Chondrocyte (in vitro differentiated cells): ENCODE measurements around the gene LRRC71. TPM values are rescaled to one million over a fixed set of nuclear protein-coding genes. Genes with fewer than 3 reads are reported as not detected.
A peak's percentile ranks its signal among the peaks of the same experiment; 100 is the strongest.

Experiments used
- DNase-seq: peaks from one replicate; pipeline ENCODE4 v3.0.0; 2021; ENCODE audit warnings: mixed read lengths, low spot score
- H3K27ac Mint-ChIP-seq: one replicate; pipeline ENCODE4 v1.8.0; 2021; ENCODE audit warnings: mild to moderate bottlenecking, moderate library complexity, mixed read lengths; ENCODE audit not compliant: unreplicated experiment
- H3K27me3 Mint-ChIP-seq: 2 replicates; pipeline ENCODE4 v1.8.0; 2021; ENCODE audit warnings: low read depth, mixed read lengths
- H3K36me3 Mint-ChIP-seq: 2 replicates; pipeline ENCODE4 v1.8.0; 2021; ENCODE audit warnings: low read depth, mixed read lengths
- H3K4me1 Mint-ChIP-seq: 2 replicates; pipeline ENCODE4 v1.8.0; 2021; ENCODE audit warnings: low read depth, mild to moderate bottlenecking, mixed read lengths
- H3K4me3 Mint-ChIP-seq: one replicate; pipeline ENCODE4 v1.8.0; 2021; ENCODE audit warnings: mild to moderate bottlenecking, moderate library complexity, mixed read lengths; ENCODE audit not compliant: unreplicated experiment
- H3K9me3 Mint-ChIP-seq: 2 replicates; pipeline ENCODE4 v1.8.0; 2021; ENCODE audit warnings: low read depth, mixed read lengths
- CTCF ChIP-seq: fragments of 200-600 bp; sonication (generic); IDR thresholded peaks from 2 replicates; pipeline ENCODE4 v1.5.0; 2021; ENCODE audit warnings: antibody characterized with exemption, mild to moderate bottlenecking, moderate library complexity
- total RNA-seq: library from RNA; stranded (reverse); gene quantifications from 3 replicates; pipeline ENCODE4 v1.2.1, GENCODE V29; 2021

Gene LRRC71
- total RNA-seq, 1 donor from 2014 or later = not detected

GRCh38 chr1:156939786-156940334 is 19.4 kb downstream of the LRRC71 start:
- H3K27ac Mint-ChIP-seq = no peak overlapping the region
- H3K4me1 Mint-ChIP-seq = no peaks in the 10 kb centered on the region
- H3K36me3 Mint-ChIP-seq = peaks cover 49% of the 10 kb centered on the region
- H3K4me3 Mint-ChIP-seq = no peak overlapping the region
- H3K9me3 Mint-ChIP-seq = no peaks in the 10 kb centered on the region
- no peaks in the 10 kb centered on the region for H3K27me3 Mint-ChIP-seq
- no peak for TF ChIP-seq CTCF
- peak; percentile 86 for DNase-seq

DNA sequence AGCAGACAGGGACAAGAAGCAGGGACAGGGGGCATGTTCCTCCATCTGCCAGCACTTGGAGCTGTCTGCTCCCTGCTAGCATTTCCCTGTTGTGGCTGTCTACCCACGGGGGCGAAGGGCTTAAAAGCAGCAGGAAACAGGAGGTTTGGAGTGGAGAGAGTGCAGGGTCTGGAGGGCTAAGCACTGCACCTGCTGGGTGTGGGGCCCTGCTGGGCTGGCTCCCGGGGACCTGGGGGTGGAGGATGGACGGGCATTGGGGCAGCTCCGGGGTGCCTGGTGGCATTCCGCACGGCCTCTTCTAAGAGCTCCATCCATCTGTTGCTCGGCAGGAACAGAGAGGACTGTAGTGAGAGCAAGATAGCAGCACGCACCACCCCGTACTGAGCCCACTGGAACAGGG is 21.2 kb downstream of the LRRC71 start:
- no peaks in the 10 kb centered on the region for H3K4me1 Mint-ChIP-seq
- no peaks in the 10 kb centered on the region for H3K27me3 Mint-ChIP-seq
- H3K27ac Mint-ChIP-seq = no peak overlapping the region
- peak; percentile 71 for DNase-seq
- H3K9me3 Mint-ChIP-seq = no peaks in the 10 kb centered on the region
- peaks cover 59% of the 10 kb centered on the region for H3K36me3 Mint-ChIP-seq
- no peak overlapping the region for H3K4me3 Mint-ChIP-seq
- no peak for TF ChIP-seq CTCF

DNA sequence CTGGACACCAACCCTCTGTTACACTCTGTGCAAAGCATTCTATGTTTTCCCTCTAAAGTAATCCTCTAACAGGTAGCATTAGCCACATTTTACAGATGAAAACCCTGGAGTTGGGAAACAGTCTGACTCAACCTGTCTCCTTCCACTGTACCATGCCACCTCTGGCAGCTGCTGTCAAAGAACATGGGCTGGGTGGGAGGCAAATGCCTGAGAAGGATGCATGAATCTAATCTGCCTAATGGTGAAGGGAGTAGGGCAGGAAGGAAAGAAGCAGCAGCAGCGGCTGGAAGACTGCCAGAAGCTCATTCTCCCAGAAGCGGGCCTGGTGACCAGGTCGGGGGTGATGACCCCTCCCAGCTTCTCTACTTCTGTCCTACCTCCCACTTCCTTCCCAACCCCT is 21.7 kb downstream of the LRRC71 start:
- Mint-ChIP-seq H3K36me3 (peaks cover 62% of the 10 kb centered on the region), H3K27me3 (no peaks in the 10 kb centered on the region), H3K4me3 (no peak overlapping the region), H3K9me3 (no peaks in the 10 kb centered on the region), H3K27ac (no peak overlapping the region), H3K4me1 (no peaks in the 10 kb centered on the region)
- peak; percentile 50 for DNase-seq
- no peak for TF ChIP-seq CTCF

GRCh38 chr1:156942576-156942975 is 22.1 kb downstream of the LRRC71 start:
- DNase-seq = peak; percentile 53
- Mint-ChIP-seq H3K36me3 (peaks cover 63% of the 10 kb centered on the region), H3K27me3 (no peaks in the 10 kb centered on the region), H3K4me3 (no peak overlapping the region), H3K27ac (no peak overlapping the region), H3K4me1 (no peaks in the 10 kb centered on the region), H3K9me3 (no peaks in the 10 kb centered on the region)
- TF ChIP-seq CTCF = no peak

DNA sequence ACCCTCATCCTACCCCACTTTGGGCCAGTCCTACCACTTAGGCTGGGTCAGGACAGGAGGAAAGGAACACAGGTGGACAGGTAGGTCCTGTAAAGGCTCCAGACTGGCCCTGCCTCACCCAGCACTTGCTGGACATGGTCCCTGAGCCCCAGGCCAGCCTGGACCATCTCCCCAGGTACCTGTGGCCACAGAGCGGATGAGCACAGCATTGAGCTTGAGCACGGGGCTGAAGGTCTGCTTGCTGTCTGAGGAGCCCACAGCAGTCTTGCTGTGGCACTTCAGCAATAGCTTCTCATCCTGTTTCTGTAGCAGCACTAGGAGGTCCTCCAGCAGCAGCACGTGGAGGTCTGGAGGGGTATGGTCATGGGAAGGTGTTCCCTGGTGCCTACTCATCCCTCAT is 23.3 kb downstream of the LRRC71 start:
- H3K4me1 Mint-ChIP-seq = no peaks in the 10 kb centered on the region
- peaks cover 63% of the 10 kb centered on the region for H3K36me3 Mint-ChIP-seq
- H3K27me3 Mint-ChIP-seq = no peaks in the 10 kb centered on the region
- H3K9me3 Mint-ChIP-seq = no peaks in the 10 kb centered on the region
- peak; percentile 47 for DNase-seq
- H3K4me3 Mint-ChIP-seq = no peak overlapping the region
- TF ChIP-seq CTCF = no peak
- no peak overlapping the region for H3K27ac Mint-ChIP-seq
